ENCODE results near the gene SMIM11. TPM values are rescaled to one million over a fixed set of nuclear protein-coding genes. Genes with fewer than 3 reads are reported as not detected.

SMIM11 gene
- total and polyA plus RNA-seq, 2 of the 8 experiments (the other 6 are each of a cell fraction or from before 2014, with no cell fraction given): 1.0 to 3.2 TPM

DNA sequence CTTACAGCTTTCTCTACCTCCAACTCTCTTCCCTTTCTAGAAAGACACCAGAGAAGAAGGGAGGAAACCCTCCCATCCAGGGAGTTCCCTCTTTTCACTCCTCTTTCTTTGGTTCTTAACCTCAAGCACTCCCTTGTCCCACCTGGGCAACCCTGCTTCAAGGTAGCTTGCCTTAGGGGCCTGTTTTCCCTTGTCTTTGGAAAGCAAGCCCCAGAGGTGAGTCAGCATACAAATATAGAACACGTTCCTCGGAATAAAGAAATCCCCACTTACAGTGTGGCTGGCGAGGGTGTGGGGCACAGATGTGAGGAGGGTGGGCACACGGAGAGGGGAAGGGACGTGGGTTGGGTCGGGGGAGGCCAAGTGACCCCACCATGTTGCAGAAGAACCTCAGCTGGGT is 37.6 kb upstream of the SMIM11 start (continued):
- TF ChIP-seq GABPA (IDR thresholded peaks at IDR 0.05; ENCODE audit: borderline replicate concordance, insufficient read depth, low read length) (no peak), RBBP5 (IDR thresholded peaks at IDR 0.05; ENCODE audit: borderline replicate concordance, low read depth, low read length) (no peak), FOSL1 (IDR thresholded peaks at IDR 0.05; ENCODE audit: insufficient read depth, low read depth, low read length) (no peak), TCF12 (IDR thresholded peaks at IDR 0.05; ENCODE audit: low read depth, low read length) (no peak), SP4 (IDR thresholded peaks at IDR 0.05; ENCODE audit: low read length) (no peak)
- TF ChIP-seq, protein P1, sequence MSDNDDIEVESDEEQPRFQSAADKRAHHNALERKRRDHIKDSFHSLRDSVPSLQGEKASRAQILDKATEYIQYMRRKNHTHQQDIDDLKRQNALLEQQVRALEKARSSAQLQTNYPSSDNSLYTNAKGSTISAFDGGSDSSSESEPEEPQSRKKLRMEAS (IDR thresholded peaks at IDR 0.05): no peak
- TF ChIP-seq, protein P2, sequence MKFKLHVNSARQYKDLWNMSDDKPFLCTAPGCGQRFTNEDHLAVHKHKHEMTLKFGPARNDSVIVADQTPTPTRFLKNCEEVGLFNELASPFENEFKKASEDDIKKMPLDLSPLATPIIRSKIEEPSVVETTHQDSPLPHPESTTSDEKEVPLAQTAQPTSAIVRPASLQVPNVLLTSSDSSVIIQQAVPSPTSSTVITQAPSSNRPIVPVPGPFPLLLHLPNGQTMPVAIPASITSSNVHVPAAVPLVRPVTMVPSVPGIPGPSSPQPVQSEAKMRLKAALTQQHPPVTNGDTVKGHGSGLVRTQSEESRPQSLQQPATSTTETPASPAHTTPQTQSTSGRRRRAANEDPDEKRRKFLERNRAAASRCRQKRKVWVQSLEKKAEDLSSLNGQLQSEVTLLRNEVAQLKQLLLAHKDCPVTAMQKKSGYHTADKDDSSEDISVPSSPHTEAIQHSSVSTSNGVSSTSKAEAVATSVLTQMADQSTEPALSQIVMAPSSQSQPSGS (IDR thresholded peaks at IDR 0.05; ENCODE audit: low read length): no peak

All from H1 (cell line).